Ammon's horn (tissue), 1 donor: ENCODE data around the gene NUDT15.
"Not testable (repeated sequence)": the region's sequence is repeated elsewhere in the genome, so short reads cannot be mapped to it uniquely, and the experiment has no call there.

ENCODE experiments used
- DNase-seq: peaks from one replicate; pipeline ENCODE4 v3.0.0-alpha.2; 2016; ENCODE audit warnings: low spot score

Gene NUDT15

GRCh38 chr13:48043789-48044503, 6.4 kb downstream of the NUDT15 start:
- no peak for DNase-seq

- no peak for DNase-seq
These were observed 13.0 kb downstream of the NUDT15 start for GRCh38 chr13:48050550-48050949.

GRCh38 chr13:48054601-48055000, 17.1 kb downstream of the NUDT15 start:
- no peak for DNase-seq

- DNase-seq: no peak
These were observed 18.2 kb downstream of the NUDT15 start for GRCh38 chr13:48055712-48056111.

GRCh38 chr13:48058536-48058935, 21.0 kb downstream of the NUDT15 start:
- DNase-seq: not testable (repeated sequence)

GRCh38 chr13:48059951-48060350, 22.4 kb downstream of the NUDT15 start:
- DNase-seq: not testable (repeated sequence)

GRCh38 chr13:48066310-48066989, 28.9 kb downstream of the NUDT15 start:
- DNase-seq: no peak

- no peak for DNase-seq
These were observed 30.5 kb downstream of the NUDT15 start for GRCh38 chr13:48068036-48068435.

- DNase-seq: no peak
These were observed 31.4 kb downstream of the NUDT15 start for GRCh38 chr13:48068952-48069351.

GRCh38 chr13:48069573-48069972, 32.0 kb downstream of the NUDT15 start:
- no peak for DNase-seq

- DNase-seq: no peak
These were observed 33.4 kb downstream of the NUDT15 start for GRCh38 chr13:48070942-48071341.

GRCh38 chr13:48072304-48072703, 34.8 kb downstream of the NUDT15 start:
- DNase-seq: no peak

GRCh38 chr13:48072787-48073186, 35.3 kb downstream of the NUDT15 start:
- DNase-seq: no peak

GRCh38 chr13:48074006-48074405, 36.5 kb downstream of the NUDT15 start:
- DNase-seq: no peak

GRCh38 chr13:48078251-48078656, 40.7 kb downstream of the NUDT15 start:
- no peak for DNase-seq

GRCh38 chr13:48081739-48082138, 44.2 kb downstream of the NUDT15 start:
- no peak for DNase-seq

GRCh38 chr13:48086272-48086671, 48.7 kb downstream of the NUDT15 start:
- DNase-seq: no peak

- no peak for DNase-seq
These were observed 56.1 kb downstream of the NUDT15 start for GRCh38 chr13:48093588-48093987.

GRCh38 chr13:48094404-48094780, 56.9 kb downstream of the NUDT15 start:
- DNase-seq: no peak

- DNase-seq: peak; percentile 94
These were observed 57.4 kb downstream of the NUDT15 start, which contains the start of gene MED4 for GRCh38 chr13:48094781-48095502. Gene MED4, minus strand, starts transcription at chr13:48095104. Its CDS starts 26 bp downstream, at chr13:48095078.

GRCh38 chr13:48096670-48097069, 59.1 kb downstream of the NUDT15 start:
- no peak for DNase-seq
